ENCODE measurements around the gene PPP1R14D.

PPP1R14D gene

DNA sequence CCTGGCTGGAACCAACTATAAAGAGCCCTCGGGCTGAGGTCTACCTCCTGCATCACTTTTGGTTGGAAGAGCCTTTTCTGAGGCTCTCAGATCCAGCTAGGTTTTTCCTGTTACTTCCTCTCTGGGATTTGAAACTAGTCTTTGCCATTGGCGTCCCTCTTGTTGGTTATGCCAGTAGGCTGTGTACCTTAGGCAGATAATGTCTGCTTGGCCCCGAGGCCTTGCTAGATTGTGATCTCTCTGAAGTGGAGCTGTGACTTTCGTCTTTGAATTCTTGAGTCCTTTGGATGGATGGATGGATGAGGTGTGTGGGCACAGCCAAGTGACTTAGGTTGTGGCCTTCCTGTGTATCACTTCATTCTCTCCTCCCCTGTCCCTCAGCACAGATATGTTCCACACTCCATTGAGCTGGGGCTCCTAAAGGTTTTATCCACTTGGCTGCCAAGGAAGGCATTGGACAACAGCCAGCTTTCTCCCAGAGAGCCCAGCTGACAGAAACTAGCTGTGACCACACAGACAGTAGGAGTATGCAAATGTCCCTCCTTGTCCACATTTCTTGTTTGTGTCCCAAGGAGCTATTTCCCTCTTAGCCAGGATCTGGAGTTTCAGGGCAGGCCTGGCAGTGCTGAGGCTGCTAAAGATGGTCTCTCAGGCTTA is 13.3 kb downstream of the PPP1R14D start:
- no peak for DNase-seq

DNA sequence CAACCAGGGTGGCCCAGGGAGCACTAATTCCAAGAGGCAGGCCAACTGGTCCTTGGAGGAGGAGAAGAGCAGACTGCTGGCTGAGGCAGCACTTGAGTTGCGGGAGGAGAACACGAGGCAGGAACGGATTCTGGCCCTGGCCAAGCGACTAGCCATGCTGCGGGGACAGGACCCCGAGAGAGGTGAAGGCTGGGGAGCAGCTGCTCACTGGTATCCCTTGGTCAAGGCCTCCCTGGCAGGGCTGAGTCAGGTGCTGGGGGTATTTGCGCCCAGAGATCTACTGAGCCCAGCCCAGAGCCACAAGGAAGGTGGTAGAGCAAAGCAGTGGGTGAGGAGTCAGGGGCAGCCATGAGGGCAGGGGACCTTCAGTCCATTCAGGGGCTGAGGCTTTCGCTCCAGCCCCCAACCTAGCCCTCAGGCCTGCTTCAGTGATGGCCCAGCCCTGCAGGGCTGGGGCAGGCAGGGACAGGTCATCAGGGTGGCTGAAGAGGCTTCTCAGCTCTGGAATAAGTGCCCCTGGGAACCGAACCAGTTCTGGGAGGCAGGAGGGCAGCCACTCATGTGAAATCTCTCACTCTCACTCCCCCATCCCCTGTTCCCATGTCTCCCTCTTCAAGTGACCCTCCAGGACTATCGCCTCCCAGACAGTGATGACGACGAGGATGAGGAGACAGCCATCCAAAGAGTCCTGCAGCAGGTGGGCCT is 15.6 kb downstream of the PPP1R14D start:
- no peak for DNase-seq

DNA sequence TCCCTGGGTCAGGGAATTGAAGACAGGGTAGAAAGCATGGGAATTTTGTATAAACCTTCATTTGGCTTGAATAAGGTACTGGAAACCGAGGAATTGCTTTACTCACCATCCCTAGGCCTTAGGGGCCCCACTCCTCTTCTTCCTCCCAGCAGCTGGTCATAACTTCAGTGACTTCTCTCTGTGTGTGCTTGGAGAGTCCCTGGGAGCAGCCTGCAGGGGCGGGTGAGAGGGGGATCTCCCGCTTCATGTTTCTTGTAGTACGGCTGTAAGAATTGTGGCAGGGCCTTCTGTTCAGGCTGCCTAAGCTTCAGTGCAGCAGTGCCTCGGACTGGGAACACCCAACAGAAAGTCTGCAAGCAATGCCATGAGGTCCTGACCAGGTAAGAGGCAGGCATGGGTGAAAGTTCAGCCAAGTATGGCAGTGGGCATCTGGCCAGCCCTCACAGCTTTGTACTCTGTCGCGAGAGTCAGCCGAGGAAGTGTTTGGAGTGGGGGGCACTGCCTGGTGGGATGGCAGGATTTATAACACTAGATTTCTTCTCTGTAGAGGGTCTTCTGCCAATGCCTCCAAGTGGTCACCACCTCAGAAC is 19.6 kb downstream of the PPP1R14D start:
- no peak for DNase-seq

DNA sequence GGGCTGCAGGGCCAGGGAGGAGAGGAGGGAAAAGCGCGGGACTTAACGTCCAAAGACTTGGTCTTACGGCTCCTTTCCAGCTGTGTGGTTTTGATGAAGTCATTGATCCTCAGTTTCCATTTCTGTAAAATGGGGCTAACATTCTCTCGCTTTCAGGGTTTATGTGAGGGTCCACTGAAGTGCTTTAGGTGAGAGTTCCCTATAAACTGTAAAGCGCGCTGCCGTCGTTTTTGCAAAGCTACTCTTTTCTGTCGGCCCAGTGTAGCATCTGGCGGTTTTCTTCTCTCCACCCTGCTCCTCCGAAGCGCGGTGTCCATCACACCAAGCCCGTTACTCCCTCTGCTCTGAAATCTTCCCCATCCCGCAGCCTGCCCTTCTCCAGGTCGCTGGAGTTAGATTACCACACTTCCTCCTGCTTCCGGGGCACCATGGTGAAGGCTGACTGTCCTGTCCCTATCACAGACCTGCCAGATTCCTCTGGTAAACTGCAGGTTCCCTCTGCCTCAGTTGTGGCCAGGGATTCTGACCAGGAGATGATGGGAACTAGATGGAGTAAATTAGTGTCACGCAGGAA is 20.5 kb downstream of the PPP1R14D start:
- DNase-seq: no peak

DNA sequence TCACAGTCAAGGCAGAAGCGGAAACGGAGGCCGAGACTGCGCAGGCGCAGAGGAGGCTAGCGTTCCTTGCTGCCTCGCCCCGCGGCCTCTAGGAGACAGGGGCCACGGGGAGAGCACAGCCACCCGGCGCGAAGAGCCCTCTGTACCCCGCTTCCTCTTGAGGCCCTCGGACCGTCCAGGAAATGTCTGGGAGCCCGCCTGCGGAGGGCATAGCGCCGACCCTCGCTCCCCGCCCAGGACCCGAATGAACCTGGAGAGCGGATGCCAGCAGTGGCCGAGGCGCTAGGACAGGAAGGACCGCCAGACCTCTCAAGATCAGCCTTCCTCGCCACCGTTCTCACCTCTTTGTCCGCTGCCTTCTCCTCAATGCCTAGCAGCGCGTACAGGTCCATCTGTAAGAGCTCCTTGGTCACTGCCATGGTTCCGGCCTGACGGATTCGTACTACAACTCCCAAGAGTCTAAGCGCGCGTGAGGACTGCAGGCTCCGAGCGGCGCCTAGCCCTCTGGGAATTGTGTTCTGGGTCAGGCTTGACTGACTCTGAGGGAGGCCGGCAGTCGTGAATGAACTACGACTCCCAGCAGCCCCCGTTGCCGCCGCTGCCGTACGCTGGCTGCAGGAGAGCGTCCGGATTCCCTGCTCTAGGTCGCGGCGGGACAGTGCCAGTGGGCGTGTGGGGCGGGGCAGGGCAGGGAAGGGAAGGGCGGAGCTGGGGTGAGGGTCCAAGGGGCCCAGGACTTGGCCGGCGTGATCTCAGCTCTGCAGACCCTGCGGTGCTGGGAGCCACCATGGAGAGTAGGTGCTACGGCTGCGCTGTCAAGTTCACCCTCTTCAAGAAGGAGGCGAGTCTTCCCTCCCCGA is 21.2 kb downstream of the PPP1R14D start, which contains the start of the genes DNAJC17 and ZFYVE19:
Gene DNAJC17 (minus strand): TSS at position 446 of the 860 bp plus-strand sequence. CDS start 27 bp downstream, at position 419.
Gene ZFYVE19 (plus strand): TSS at position 62 of the 860 bp plus-strand sequence. CDS start 501 bp downstream, at position 563.
- peak; percentile 92 to 93 for DNase-seq

DNA sequence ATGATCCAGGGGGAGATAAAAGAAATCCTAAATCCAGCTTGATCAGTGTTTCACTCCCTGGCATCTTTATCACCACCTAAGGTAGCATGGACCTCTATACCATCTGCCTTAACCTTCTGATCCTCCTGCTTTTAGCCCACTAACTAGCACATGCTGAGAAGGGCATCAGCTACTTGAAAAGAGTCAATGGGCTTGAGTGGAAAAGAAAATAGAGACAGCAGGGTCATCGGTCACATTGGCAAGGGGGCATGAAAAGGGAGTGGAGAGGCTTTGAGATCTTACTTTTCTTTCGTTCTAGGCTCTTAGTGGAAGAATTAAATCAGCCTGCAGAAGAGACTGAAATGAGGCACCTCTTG is 21.9 kb downstream of the PPP1R14D start:
- no peak for DNase-seq

DNA sequence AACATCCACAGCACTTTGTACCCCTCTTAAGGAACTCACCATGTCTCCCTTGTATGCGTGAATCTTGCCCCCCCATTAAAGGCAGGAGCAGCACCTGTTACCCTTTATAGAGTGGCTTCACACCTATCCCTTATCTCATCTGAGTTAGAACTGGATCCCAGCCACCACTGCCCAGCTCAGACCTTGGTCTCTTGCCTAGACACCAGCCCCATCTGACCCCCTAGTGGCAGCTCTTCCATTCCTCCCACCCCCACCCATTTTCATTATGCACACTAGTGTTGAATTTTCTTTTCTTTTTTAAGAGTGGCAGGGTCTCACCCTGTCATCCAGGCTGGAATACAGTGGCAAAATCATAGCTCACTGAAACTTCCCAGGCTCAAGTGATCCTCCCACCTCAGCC is 24.8 kb downstream of the PPP1R14D start:
- DNase-seq: no peak

DNA sequence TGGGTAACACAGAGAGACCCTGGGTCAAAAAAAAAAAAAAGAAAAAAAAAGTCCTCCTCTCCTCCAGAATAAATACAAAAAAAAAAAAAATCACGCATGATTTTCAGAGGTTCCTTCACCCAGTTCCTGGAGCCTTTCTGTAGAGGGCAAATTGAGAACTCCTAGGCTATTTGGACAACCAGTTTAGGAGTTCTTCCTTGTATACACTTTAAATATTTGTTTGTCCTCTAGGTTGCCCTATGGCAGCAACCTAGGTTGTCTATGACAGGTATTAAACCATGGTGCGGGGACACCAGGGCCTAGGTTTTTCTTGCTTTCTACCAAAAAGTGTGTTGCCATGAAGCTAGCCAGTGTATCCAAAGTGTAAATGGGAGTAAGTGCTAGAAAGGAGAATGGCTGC is 25.4 kb downstream of the PPP1R14D start:
- no peak for DNase-seq

DNA sequence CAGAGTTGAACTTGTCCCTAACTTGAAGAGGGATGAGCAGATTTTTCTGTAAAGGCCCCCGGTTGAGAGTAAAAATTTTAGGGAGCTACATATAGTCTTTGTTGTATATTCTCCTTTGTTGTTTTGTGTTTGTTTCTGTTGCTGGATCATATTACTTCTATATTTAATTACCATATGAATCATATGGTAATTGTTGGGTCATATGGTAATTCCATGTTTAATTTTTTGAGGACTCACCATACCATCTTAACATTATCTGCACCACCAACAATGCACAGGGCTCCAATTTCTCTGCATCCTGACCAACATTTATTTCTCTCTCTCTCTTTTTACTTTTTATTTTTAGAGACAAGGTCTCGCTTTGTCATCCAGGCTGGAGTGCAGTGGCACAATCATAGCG is 29.0 kb downstream of the PPP1R14D start:
- DNase-seq: no peak

DNA sequence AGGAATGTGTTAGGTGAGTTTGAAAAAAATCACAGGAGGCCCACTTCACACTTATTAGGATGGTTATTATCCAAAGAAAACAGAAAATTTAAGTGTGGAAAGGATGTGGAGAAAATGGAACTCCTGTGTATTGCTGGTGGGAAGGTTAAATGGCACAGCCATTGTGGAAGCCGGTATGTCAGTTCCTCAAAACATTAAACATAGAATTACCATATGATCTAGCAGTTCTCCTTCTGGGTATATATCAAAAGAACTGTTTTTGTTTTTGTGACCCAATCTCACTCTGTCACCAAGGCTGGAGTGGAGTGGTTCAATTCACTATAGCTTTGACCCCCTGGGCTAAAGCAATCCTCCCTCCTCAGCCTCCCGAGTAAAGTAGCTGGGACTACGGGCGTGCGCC is 32.0 kb downstream of the PPP1R14D start:
- DNase-seq: no peak

DNA sequence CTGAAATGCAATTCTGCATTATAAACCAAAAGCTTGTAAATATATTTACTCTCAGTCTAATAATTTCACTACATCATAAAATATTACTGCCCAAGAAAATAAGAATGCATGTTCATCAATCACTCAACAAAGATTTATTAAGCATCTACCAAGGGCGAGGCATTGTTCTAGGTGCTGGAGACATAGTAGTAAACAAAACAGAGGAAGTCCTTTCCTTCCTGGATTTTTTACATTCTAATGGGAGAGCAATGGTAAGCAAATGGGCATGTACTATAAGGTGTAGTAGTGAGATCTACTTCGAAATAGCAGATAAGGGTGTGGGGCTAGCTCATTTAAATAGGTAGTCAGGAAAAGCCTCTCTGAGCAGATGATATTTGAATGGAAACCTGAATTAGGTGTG is 32.5 kb downstream of the PPP1R14D start:
- DNase-seq: no peak

DNA sequence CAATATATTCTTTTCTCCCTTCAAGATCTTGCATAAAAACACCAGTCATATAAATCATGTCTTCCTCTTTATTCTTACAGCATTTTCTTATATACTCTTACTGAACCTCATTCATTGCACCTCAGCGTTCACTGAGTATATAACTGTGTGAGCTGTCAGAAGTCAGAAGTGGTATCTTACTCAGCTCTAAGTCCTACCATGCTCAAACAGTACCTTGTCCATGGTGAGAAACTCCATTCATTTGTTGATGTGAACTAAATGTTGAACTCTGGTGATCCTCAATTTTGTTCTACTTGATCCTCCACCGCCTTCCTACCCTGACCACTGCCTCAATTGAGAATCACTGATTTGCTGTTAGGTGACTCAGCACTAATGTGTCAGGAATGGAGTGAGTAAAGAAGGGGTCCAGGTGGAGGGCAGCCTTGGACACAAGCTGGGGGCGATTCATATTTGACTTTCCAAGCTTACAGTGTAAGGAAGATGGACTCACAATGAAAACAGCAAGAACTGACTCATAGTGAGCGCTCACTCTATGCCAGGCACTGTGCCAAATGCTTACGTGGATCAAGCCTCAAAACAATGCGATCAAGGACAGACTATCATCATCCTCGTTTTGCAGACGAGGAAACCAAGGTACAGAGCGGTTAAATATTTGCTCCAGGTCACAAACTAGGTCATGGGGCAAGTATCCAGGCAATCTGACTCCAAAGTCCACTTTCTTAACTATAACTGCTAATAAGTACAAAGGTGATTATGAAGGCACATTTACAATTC is 35.1 kb downstream of the PPP1R14D start:
- DNase-seq: no peak

DNA sequence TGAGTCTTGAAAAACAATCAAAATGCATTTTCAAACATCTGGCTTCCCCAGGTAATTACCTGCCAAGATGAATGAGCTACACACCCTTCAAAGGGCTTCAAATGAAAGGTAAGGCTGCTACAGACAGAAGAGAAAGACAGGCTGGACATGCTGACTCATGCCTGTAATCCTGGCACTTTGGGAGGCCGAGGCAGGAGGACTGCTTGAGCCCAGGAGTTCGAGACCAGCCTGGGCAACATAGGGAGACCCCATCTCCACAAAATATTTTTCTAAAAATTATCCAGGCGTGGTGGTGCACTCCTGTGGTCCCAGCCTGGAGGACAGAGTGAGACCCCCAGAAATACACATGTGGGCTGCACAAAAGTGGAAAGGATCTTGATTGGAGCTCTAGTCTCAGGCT is 36.1 kb downstream of the PPP1R14D start:
- DNase-seq: no peak

DNA sequence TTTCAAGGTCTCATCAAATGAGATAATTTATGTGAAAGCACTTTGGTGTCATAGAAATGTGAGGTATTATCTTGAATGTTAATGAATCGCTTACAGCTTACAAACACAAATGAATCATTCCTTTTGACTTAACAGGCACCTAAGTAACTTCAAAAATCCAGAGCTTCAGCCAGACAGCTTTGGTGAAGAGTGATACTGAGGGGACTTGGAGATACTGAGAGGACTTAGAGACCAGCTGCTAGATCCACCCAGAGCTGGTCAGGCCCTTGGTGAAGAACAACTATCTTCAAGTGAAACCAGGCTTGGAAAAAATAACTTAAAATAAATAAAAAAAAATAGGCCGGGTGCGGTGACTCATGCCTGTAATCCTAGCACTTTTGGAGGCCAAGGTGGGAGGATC is 37.8 kb downstream of the PPP1R14D start:
- DNase-seq: no peak

DNA sequence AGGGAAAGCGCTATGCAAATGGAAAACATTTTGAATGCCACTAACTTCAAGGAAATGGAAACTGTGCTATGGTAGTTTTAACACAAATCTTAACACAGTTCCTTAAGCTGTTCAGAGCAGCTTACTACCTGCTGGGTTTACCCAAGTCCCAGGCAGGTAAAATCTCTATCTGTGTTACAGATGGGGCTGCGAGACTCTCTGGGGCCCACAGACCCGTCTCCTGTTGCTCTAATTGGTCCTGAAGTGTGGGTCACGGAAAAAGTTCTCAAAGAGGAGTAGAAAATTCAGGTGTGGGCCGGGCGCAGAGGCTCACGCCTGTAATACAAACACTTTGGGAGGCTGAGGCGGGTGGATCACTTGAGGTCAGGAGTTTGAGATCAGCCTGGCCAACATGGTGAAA is 38.5 kb downstream of the PPP1R14D start:
- DNase-seq: no peak

DNA sequence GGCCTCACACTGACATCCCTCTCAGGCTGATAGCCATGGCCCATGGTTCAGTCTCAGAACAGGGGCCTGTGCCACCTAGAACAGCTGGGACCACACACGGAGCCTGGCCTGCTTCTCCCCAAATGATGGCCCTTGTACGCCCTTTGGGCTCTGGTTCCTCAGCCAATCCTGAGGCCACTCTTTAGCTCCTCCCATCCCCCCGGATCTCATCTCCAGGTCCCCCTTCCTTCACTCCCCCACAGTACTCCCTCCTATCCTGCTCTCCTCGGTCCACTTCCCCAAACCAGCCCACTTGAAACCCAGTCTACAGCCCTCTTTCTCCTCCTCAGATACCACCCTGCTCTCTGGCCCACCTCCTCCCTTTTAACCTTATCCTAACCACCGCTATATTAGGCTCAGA is 39.4 kb downstream of the PPP1R14D start:
- no peak for DNase-seq

DNA sequence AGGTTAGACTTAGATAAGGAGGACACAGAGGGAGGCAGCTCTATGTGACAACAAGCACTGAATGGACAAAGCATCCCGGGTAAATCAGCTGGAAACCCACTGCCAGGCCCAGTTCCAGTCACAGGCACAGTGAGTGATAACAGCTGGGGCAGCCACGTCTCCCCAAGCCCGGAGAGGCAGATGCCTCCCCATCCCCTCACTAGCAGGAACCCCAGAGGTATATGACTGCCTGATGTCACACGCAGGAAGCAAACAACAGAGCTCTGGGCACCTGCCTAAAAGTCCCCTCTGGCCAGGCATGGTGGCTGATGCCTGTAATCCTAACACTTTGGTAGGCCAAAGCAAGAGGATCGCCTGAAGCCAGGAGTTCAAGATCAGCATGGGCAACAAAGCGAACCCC is 40.5 kb downstream of the PPP1R14D start:
- no peak for DNase-seq

DNA sequence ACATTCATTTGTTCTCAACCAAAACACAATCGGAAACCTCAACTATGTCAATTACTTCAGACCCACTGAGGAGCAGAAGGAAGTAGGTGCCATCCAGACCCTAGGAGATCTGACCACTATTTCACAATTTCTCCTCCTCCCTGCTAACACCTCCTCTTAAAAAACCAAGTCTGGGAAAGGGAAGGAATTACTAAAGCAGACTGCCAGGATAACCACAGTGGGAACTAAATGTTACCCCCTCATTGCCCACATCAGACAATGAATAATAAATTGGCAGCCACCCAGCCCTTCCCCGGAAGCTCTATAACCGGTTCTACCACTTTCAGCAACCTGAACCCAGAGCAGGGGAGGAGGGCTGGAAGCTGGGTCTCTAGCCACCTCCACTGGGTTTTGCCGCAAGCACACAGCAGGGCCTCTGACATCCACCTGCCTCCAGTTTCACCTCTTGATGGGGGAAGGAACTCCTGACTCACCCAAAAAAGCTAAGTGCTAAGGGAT is 41.1 kb downstream of the PPP1R14D start:
- peak; percentile 64 to 70 for DNase-seq

DNA sequence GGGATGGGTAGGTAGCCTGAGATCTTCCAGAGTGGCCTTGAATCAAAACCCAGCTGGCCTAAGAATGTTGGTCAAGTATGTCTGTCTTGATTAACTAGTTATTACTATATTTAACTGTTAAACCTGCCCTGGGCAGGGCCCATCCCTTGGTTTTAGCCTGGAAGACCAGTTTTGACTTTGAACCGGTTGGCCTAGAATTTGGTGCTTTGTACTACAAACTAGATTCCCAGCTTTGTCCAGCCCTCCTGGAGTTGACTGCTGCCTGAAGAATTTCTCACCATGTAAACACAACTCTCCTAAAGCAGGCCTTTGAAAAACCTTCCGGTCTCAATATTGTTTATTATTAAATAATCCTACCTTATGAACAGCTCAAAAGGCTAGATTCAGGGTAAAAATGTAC is 42.7 kb downstream of the PPP1R14D start:
- DNase-seq: no peak

DNA sequence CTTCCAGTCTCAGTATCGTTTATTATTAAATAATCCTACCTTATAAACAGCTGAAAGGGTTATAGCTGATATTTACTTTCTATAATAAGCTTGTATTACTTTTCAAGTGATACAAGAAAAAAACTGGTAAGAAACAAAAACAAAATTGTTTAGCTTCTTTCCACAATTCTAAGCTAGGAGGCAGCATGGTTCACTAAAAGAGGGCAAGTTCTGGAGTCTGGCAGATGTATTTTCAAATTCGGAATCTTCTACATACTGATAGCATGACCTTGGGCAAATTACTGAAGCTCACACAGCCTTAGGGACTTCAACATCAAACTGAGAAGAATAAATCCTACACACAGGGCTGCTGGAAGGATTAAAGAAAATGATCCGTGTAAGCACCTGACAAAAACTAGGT is 43.3 kb downstream of the PPP1R14D start:
- no peak for DNase-seq

DNA sequence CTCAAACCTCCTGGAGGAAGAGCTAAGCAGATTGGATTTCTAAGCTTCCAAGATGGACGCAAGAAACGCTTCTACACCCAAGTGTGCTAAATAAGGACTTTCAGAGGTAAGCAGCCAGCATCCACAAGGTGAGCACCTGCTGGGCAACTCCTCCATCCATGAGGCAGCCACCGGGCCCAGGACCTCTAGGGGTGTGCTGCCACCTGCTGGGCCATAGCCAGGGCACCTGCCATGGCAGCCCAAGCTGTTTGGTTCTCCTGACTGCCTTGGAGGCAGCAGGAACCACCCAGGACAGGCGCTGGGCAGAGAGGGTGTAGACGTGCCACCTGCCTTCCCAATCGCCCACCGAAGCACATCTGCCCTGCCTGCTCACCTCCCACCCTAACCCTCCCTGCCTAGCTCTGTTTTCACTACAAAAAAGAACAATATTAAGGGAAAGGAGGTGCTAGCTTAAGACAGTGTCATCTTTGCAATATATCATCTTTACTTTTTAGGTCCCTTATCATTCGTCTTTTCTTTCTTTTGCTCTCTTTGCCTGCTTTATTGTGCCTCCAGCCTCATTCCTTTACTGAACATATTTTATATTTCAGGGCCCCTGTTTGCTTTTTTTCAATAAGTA is 45.8 kb downstream of the PPP1R14D start:
- DNase-seq: peak; percentile 78 to 79

Measured in activated CD4-positive, alpha-beta T cell treated with anti-CD3 and anti-CD28 coated beads, Interleukin-2, amount 50 U/mL, for 4 hours (primary cell).